ENCODE data around the gene CD8B2. TPM values are rescaled to one million over a fixed set of nuclear protein-coding genes. Genes with fewer than 3 reads are reported as not detected.

Gene CD8B2
- polyA plus RNA-seq, 2 of the 4 experiments (the other 2 are of a cell fraction), result not detected

GRCh38 chr2:106562268-106563186 lies 75.4 kb downstream of the CD8B2 start (continued):
- TF ChIP-seq PHF8 (IDR thresholded peaks at IDR 0.05; ENCODE audit: borderline replicate concordance, low read depth), result no peak
- TF ChIP-seq SMC3 (IDR thresholded peaks at IDR 0.05), result no peak
- TF ChIP-seq PBX3 (IDR thresholded peaks at IDR 0.05), result no peak
- TF ChIP-seq REST (IDR thresholded peaks at IDR 0.05), result no peak

GRCh38 chr2:106563195-106563594 lies 76.0 kb downstream of the CD8B2 start:
- Histone ChIP-seq H3K4me2 (no peak overlapping the region), H3K27ac (no peak overlapping the region), H3K9me3 (no peaks in the 10 kb centered on the region), H3K4me3 (no peak overlapping the region), H3K4me1 (peaks cover 3% of the 10 kb centered on the region; the same call in 1 of the 3 replicates)
- ATAC-seq (peak; percentile 70 to 87; a peak in 4 of 6 replicates), DNase-seq (ENCODE audit: low read depth in 1 of 2, low spot score in 1 of 2) (no peak), FAIRE-seq (no peak)
- POLR2A ChIA-PET, result no interaction called here
- CTCF ChIA-PET, result interaction anchor here (0.6 to 3.4 kb wide), 9 partner anchors 10 to 459 kb away, joined by 3 to 21 read pairs (median 3); no protein-coding TSS in a partner anchor
- TF ChIP-seq ZC3H11A (IDR thresholded peaks at IDR 0.05) (no peak), RAD21 (conservative IDR thresholded peaks at IDR 0.05 in 1 of 2, IDR thresholded peaks at IDR 0.05 in 1 of 2) (peak; percentile 41 to 57; a peak in 4 of 5 replicates), KDM5A (IDR thresholded peaks at IDR 0.05) (no peak), HOXB5 (CRISPR knock-in tag; IDR thresholded peaks at IDR 0.05) (no peak), CHD2 (IDR thresholded peaks at IDR 0.05; ENCODE audit: low read length, partially characterized antibody) (no peak), RFX5 (IDR thresholded peaks at IDR 0.05) (no peak), NR3C1 (IDR thresholded peaks at IDR 0.05) (no peak), EP300 (IDR thresholded peaks at IDR 0.05) (no peak), CHD4 (IDR thresholded peaks at IDR 0.05; ENCODE audit: borderline replicate concordance) (no peak), PHF8 (IDR thresholded peaks at IDR 0.05; ENCODE audit: borderline replicate concordance, low read depth) (no peak), CBX2 (IDR thresholded peaks at IDR 0.05; ENCODE audit: borderline replicate concordance, low read depth) (no peak), NPAS2 (CRISPR knock-in tag; IDR thresholded peaks at IDR 0.05; ENCODE audit: borderline replicate concordance) (no peak), ZNF302 (CRISPR knock-in tag; IDR thresholded peaks at IDR 0.05) (no peak), CTCF (IDR thresholded peaks at IDR 0.05) (peak; percentile 29), PBX3 (IDR thresholded peaks at IDR 0.05) (no peak), SMC3 (IDR thresholded peaks at IDR 0.05) (0 out of 3 replicates have a peak, but pooled peaks have one; percentile 15), ELK1 (IDR thresholded peaks at IDR 0.05; ENCODE audit: low read depth, low read length) (no peak), MAZ (IDR thresholded peaks at IDR 0.05; ENCODE audit: borderline replicate concordance, low read depth, low read length) (no peak), ZSCAN20 (CRISPR knock-in tag; IDR thresholded peaks at IDR 0.05) (no peak), HOXA7 (CRISPR knock-in tag; IDR thresholded peaks at IDR 0.05) (no peak)
- 66% methylated on average over 2 of the region's 2 CpGs for WGBS (ENCODE audit: missing lambda C conversion rate)

Measured in A549 (cell line).